HUDEP-2 (cell line): ENCODE data around the gene CELA2A.
"Not testable (repeated sequence)": the region's sequence is repeated elsewhere in the genome, so short reads cannot be mapped to it uniquely, and the experiment has no call there.

Source experiments
- DNase-seq, 76 experiments: peaks; one replicate each; lab custom pipeline; 2025; ENCODE audit not compliant: unreplicated experiment in 76 of 76; lab: John Stamatoyannopoulos, UW

The CELA2A gene

GRCh38 chr1:15442759-15443158, 13.8 kb upstream of the CELA2A start:
- no peak for DNase-seq

DNA sequence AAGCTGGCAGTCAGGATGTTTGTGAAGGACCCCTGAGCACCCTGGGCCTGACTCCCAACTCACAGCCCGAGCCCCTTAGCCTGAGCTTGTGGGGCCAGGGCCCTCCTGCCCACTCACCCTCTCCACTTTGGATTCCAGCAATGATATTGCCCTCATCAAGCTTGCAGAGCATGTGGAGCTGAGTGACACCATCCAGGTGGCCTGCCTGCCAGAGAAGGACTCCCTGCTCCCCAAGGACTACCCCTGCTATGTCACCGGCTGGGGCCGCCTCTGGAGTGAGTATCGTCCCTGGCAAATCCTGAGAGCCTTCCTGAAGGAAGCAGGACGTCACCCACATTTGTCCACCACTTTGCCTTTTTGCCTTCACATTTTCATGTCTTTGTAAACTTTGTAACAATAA, 13.3 kb upstream of the CELA2A start:
- DNase-seq = no peak

- no peak for DNase-seq
These were observed 11.8 kb upstream of the CELA2A start for GRCh38 chr1:15444468-15445389.

DNA sequence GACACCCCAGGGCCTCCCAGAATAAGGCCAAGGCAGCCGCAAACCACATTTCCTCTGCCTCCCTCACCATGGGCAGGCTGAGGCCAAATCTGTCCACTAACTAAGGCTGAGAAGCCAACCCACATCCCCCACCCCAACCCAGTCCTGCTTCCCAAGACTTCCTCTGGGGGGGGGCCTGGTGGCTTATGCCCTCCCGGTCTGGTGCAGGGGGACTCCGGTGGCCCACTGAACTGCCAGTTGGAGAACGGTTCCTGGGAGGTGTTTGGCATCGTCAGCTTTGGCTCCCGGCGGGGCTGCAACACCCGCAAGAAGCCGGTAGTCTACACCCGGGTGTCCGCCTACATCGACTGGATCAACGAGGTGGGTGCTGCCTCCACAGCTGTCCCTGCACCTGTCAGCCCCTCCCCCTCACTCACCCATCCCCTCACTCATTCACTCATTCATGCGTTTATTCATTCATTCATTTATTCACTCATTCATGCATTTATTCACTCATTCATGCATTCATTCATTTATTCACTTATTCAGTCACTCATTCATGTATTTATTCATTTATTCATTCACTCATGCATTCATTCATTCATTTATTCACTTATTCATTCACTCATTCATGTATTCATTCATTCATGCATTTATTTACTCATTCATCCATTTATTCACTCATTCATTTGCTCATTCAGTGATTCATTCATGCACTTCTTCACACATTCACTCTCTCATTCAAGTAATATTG, 11.0 kb upstream of the CELA2A start:
- DNase-seq = no peak

- DNase-seq = no peak
These were observed 10.3 kb upstream of the CELA2A start for GRCh38 chr1:15446212-15446611.

GRCh38 chr1:15448877-15449462, 7.6 kb upstream of the CELA2A start:
- no peak for DNase-seq

- no peak for DNase-seq
These were observed 7.0 kb upstream of the CELA2A start for GRCh38 chr1:15449567-15449966.

DNA sequence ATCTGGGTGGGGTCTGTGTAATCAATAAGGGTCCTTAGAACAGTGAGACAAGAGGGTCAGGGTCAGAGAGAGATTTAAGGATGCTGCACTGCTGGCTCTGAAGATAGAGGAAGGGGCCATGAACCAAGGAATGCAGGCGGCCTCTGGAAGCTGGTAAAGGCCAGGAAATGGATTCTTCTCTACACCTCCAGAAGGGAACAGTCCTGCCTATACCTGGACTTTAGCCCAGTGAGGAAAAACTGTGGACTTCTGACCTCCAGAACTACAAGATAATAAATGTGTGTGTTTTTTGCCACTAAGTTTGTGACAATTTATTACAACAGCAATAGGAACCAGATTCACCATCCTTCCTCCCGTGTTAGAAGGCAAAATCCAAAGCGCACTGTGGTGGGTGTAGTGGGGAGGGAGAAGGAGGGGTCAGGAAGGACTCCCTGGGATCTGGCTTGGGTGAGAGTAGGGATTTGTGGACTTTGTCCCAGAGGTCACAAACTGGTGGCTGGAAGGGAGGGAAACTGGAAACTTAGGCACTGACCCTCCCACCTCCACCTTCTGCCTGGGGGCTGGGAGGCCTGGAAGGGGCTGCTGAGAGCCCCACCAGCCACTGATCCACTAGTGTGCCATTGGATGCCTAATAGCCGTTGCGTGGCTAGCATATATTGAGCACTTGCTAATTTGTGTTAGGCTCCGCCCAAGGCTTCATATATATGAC, 5.4 kb upstream of the CELA2A start:
- no peak for DNase-seq

- no peak for DNase-seq
These were observed 4.3 kb upstream of the CELA2A start for GRCh38 chr1:15452216-15452615.

DNA sequence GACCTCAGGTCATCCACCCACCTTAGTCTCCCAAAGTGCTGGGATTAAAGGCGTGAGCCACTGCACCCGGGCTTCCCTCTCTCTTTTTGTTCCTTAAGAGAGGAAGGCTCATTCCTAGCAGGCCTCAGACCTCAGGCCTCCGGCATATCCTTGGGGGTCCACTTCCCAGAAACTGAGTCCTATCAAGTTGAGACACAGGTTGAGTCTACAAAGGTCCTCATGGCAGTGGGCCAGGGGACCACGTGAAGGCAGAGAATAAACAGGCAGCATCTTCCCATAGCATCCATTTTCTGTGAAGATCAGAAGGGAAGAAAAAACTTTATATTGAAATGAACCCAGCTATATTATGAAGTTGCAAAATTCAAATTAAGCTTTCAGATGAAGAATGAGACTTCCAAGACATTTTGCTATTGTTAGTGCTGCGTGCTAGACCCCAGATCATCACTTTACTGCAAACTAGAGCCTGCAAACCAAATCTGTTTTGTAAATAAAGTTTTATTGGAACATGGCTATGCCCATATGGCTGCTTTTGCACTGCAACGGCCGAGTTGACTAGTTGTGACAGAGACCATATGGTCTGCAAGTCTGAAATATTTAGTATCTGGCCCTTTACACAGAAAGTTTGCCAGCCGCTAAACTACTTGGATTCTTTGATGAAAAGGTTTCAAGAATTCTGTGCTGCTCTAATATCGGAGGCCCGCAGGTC, 3.5 kb upstream of the CELA2A start:
- no peak for DNase-seq

- DNase-seq = no peak
These were observed 2.8 kb upstream of the CELA2A start for GRCh38 chr1:15453734-15454133.

- no peak for DNase-seq
These were observed 2.3 kb upstream of the CELA2A start for GRCh38 chr1:15454256-15454655.

- no peak for DNase-seq
These were observed 1.0 kb upstream of the CELA2A start for GRCh38 chr1:15455522-15455921.

- no peak for DNase-seq
These were observed 1.1 kb downstream of the CELA2A start for GRCh38 chr1:15457585-15457984.

GRCh38 chr1:15458388-15458787, 1.9 kb downstream of the CELA2A start:
- not testable (repeated sequence) for DNase-seq

DNA sequence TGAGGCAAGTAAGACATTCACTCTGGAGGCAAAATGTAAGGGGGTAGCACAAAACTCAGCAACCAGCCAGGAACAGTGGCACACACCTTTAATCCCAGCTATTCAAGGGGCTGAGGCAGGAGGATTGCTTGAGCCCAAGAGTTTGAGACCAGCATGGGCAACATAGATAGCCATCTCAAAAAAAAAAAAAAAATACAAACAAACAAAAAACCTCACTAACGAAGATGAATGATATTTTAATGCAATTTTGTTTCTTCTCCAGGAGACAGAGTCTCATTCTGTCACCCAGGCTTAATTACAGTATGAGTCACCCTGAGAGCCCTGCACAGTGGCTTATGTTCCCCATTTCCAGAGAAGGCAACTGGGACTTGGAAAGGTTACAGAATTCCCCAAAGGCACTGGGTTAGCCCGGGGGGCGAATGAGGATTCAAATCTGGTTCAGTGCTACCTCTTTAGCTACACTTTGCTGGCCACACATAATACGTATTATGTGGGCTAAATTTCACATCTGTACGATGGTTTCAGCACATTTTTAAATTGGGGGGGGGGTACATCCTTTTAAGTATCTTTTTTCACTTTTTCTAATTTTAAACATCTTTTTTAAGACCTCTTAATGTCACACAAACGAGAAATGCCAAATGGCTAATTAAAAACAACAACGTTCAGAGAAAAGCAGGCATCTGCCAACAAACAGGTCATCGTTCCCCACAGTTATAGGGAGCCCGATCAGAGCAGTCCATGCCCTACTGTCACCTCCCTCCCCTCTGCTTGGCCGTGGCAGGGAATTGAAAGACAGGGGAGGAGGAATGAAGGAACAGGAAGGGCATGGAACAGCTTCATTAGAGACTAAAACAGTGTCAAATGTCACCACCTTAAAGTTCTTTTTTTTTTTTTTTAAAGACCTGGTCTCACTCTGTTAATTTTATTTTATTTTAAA, 3.5 kb downstream of the CELA2A start:
- DNase-seq = no peak

DNA sequence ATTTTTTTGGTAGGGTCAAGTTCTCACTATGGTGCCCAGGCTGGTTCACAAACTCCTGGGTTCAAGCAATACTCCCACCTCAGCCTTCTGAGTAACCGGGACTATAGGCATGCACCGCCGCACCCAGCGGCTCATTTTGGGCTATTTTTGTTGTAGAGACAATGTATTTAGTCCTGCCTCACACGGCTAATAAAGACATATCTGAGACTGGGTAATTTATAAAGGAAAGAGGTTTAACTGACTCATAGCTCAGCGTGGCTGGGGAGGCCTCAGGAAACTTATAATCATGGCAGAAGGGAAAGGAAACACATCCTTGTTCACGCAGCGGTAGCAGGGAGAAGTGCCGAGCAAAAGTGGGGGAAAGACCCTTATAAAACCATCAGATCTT, 4.2 kb downstream of the CELA2A start:
- no peak for DNase-seq

GRCh38 chr1:15463064-15463800, 6.7 kb downstream of the CELA2A start:
- DNase-seq = not testable (repeated sequence)

DNA sequence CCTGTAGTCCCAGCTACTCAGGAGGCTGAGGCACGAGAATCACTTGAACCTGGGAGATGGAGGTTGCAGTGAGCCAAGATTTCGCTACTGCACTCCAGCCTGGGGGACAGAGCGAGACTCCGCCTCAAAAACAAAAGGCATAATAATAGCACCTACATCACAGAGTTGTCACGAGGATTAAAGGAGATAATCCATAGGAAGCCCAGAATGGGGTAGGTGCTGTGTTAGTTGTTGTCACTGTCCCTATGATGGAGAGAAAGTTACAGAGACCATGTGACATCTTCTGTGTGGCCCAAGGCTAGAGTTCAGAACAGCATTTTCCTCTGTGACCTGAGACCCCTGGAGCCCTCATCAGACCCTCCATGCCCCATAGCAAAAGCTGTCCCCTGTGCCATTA, 7.4 kb downstream of the CELA2A start:
- not testable (repeated sequence) for DNase-seq
